ENCODE results near the gene INMT.

Gene INMT

DNA sequence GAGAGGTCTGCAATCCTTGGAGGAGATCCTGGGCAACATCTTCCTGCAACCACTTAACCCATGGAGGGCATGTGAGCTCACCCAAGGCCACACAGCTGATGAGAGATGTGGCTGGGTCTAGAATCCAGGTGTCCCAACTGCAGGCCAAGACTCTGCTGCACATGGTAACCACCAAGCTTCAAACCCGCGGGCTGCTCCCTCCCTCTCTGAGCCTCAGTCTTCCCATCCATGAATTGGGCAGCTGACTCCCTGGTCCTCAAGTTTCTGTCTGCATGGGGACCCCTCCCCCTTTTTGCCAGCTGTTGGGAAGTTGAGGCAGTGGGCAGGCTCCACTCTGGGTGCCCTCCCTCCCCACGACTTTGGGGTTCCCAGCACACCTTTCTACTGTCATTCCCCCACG, 20.9 kb upstream of the INMT start:
- Histone ChIP-seq H3K27ac (ENCODE audit: low read length) (no peak overlapping the region), H3K27me3 (replicated peaks; ENCODE audit: insufficient read depth, low read length) (no peaks in the 10 kb centered on the region), H3K4me3 (ENCODE audit: low read length) (no peak overlapping the region), H3K4me2 (ENCODE audit: low read depth, low read length) (no peak overlapping the region), H3K4me1 (ENCODE audit: low read length) (no peaks in the 10 kb centered on the region), H3K9ac (ENCODE audit: low read length) (no peak overlapping the region), H3K9me2 (replicated peaks; ENCODE audit: insufficient read depth, low read length) (no peaks in the 10 kb centered on the region), H3K79me2 (ENCODE audit: low read length) (no peaks in the 10 kb centered on the region), H3K9me3 (replicated peaks; ENCODE audit: insufficient read depth, low read length) (no peaks in the 10 kb centered on the region), H2AFZ (ENCODE audit: low read length) (no peak overlapping the region), H3K36me3 (replicated peaks; ENCODE audit: insufficient read depth, low read length) (no peaks in the 10 kb centered on the region), H4K20me1 (ENCODE audit: insufficient read depth, low read length) (no peaks in the 10 kb centered on the region), H3F3A (ENCODE audit: insufficient read depth, low read length) (no peaks in the 10 kb centered on the region)
- DNase-seq, result no peak
- TF ChIP-seq EZH2phosphoT487 (IDR thresholded peaks at IDR 0.05; ENCODE audit: low read length) (no peak), EZH2 (optimal IDR thresholded peaks at IDR 0.05; ENCODE audit: low read depth, low read length) (no peak)
- TF ChIP-seq, protein P1, sequence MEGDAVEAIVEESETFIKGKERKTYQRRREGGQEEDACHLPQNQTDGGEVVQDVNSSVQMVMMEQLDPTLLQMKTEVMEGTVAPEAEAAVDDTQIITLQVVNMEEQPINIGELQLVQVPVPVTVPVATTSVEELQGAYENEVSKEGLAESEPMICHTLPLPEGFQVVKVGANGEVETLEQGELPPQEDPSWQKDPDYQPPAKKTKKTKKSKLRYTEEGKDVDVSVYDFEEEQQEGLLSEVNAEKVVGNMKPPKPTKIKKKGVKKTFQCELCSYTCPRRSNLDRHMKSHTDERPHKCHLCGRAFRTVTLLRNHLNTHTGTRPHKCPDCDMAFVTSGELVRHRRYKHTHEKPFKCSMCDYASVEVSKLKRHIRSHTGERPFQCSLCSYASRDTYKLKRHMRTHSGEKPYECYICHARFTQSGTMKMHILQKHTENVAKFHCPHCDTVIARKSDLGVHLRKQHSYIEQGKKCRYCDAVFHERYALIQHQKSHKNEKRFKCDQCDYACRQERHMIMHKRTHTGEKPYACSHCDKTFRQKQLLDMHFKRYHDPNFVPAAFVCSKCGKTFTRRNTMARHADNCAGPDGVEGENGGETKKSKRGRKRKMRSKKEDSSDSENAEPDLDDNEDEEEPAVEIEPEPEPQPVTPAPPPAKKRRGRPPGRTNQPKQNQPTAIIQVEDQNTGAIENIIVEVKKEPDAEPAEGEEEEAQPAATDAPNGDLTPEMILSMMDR (IDR thresholded peaks at IDR 0.05; ENCODE audit: low read length), result no peak

DNA sequence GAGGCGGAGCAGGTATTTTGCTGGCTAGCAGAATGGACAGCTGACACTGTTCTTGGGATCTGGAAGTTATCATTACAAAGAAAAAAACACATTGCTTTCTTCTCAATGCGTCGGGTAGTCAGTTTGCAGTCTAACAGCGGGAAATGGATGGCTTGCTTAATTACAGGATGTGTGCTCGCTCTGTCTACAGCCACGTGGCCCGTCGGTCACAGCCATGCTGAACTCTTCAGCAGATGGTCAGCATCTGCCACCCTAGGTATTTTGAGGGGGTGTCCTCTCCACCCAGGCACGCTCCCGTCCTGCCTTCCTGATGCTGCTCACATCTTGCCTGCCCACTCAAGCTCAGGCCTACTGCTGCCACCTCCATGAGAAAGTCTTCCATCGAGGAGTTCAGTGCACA, 20.4 kb upstream of the INMT start:
- no peaks in the 10 kb centered on the region for H3K9me2 ChIP-seq (replicated peaks; ENCODE audit: insufficient read depth, low read length)
- H3K27me3 ChIP-seq (replicated peaks; ENCODE audit: insufficient read depth, low read length), result no peaks in the 10 kb centered on the region
- no peak overlapping the region for H3K27ac ChIP-seq (ENCODE audit: low read length)
- H3K4me3 ChIP-seq (ENCODE audit: low read length), result no peak overlapping the region
- no peak for TF ChIP-seq EZH2 (optimal IDR thresholded peaks at IDR 0.05; ENCODE audit: low read depth, low read length)
- TF ChIP-seq, protein P1 (IDR thresholded peaks at IDR 0.05; ENCODE audit: low read length), result no peak
- no peak for TF ChIP-seq EZH2phosphoT487 (IDR thresholded peaks at IDR 0.05; ENCODE audit: low read length)
- no peak overlapping the region for H2AFZ ChIP-seq (ENCODE audit: low read length)
- no peaks in the 10 kb centered on the region for H3K36me3 ChIP-seq (replicated peaks; ENCODE audit: insufficient read depth, low read length)
- no peak overlapping the region for H3K9ac ChIP-seq (ENCODE audit: low read length)
- no peak for DNase-seq
- H3F3A ChIP-seq (ENCODE audit: insufficient read depth, low read length), result no peaks in the 10 kb centered on the region
- no peaks in the 10 kb centered on the region for H3K79me2 ChIP-seq (ENCODE audit: low read length)
- H3K4me2 ChIP-seq (ENCODE audit: low read depth, low read length), result no peak overlapping the region
- H3K4me1 ChIP-seq (ENCODE audit: low read length), result no peaks in the 10 kb centered on the region
- H4K20me1 ChIP-seq (ENCODE audit: insufficient read depth, low read length), result no peaks in the 10 kb centered on the region
- H3K9me3 ChIP-seq (replicated peaks; ENCODE audit: insufficient read depth, low read length), result no peaks in the 10 kb centered on the region

GRCh38 chr7:30732606-30733005, 19.3 kb upstream of the INMT start:
- Histone ChIP-seq H3K27ac (ENCODE audit: low read length) (no peak overlapping the region), H3K27me3 (replicated peaks; ENCODE audit: insufficient read depth, low read length) (no peaks in the 10 kb centered on the region), H3K9me3 (replicated peaks; ENCODE audit: insufficient read depth, low read length) (no peaks in the 10 kb centered on the region), H3K4me1 (ENCODE audit: low read length) (no peaks in the 10 kb centered on the region), H3K9me2 (replicated peaks; ENCODE audit: insufficient read depth, low read length) (no peaks in the 10 kb centered on the region), H3K9ac (ENCODE audit: low read length) (no peak overlapping the region), H3K4me3 (ENCODE audit: low read length) (no peak overlapping the region), H3K36me3 (replicated peaks; ENCODE audit: insufficient read depth, low read length) (no peaks in the 10 kb centered on the region), H4K20me1 (ENCODE audit: insufficient read depth, low read length) (no peaks in the 10 kb centered on the region), H3F3A (ENCODE audit: insufficient read depth, low read length) (no peaks in the 10 kb centered on the region), H2AFZ (ENCODE audit: low read length) (no peak overlapping the region), H3K79me2 (ENCODE audit: low read length) (no peaks in the 10 kb centered on the region), H3K4me2 (ENCODE audit: low read depth, low read length) (no peak overlapping the region)
- TF ChIP-seq EZH2 (optimal IDR thresholded peaks at IDR 0.05; ENCODE audit: low read depth, low read length), result no peak
- TF ChIP-seq, protein P1 (IDR thresholded peaks at IDR 0.05; ENCODE audit: low read length), result no peak
- no peak for TF ChIP-seq EZH2phosphoT487 (IDR thresholded peaks at IDR 0.05; ENCODE audit: low read length)
- no peak for DNase-seq
